ENCODE measurements around the gene MRTO4.

GRCh38 chr1:19287436-19288185, 36.0 kb downstream of the MRTO4 start:
- TF ChIP-seq CTCF (IDR thresholded peaks at IDR 0.05) (no peak), RAD21 (IDR thresholded peaks at IDR 0.05; ENCODE audit: low read length) (no peak), SMC3 (IDR thresholded peaks at IDR 0.05; ENCODE audit: low read depth, low read length) (no peak), TAF1 (IDR thresholded peaks at IDR 0.05; ENCODE audit: borderline replicate concordance, low read depth, low read length) (no peak)

All from SK-N-SH (cell line).